ENCODE measurements around the gene LRRC56. TPM values are rescaled to one million over a fixed set of nuclear protein-coding genes. Genes with fewer than 3 reads are reported as not detected.

Gene LRRC56
- polyA plus RNA-seq, 1 experiment, result 0.86 TPM

DNA sequence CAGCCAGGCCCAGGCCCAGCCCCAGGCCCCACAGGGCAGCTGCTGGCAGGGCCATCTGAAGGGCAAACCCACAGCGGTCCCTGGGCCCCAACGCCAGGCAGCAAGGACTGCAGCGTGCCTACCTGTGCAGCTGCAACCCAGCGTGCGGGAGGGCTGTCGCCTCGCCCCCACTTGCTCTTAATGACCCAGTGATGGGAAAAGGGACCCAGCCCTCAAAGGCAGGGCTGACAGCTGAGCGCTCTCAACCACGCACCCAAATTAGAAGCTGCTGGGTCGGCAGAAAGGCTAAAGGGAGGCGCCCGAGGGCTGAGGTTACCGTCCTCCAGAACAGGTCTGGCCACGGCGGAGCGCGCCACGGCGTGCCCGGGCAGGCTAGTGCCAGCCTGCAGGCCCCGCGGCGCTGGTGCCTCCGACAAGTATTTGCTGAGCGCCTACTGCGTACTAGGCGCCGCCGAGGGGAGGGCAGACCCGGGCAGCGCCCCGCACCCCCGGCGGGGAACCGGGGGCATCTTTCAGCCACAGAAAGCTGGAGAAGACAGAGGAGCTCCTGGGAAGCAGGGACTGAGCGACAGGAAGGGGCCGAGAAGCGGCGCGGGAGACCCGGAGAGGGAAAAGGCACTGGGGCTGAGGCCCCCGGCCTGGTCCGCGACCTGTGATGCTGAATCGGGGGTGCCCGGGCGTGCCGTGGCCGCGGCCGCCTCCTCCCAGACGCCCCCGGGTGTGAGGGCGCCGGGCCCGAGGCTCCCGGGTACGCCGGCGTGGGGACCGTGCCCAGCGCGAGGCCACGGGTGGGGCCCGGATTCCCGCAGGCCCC is 2.7 kb upstream of the LRRC56 start:
- Histone ChIP-seq H3K4me3 (ENCODE audit: low read depth, low read length) (peak overlapping the region; percentile 73), H3K27ac (ENCODE audit: low read depth, low read length) (no peak overlapping the region), H3K27me3 (ENCODE audit: control insufficient read depth, insufficient read depth, low read length) (no peaks in the 10 kb centered on the region), H3K9me3 (ENCODE audit: control insufficient read depth, insufficient read depth, low read length) (no peaks in the 10 kb centered on the region; the same call in 1 of the 2 replicates)
- TF ChIP-seq, protein P1, sequence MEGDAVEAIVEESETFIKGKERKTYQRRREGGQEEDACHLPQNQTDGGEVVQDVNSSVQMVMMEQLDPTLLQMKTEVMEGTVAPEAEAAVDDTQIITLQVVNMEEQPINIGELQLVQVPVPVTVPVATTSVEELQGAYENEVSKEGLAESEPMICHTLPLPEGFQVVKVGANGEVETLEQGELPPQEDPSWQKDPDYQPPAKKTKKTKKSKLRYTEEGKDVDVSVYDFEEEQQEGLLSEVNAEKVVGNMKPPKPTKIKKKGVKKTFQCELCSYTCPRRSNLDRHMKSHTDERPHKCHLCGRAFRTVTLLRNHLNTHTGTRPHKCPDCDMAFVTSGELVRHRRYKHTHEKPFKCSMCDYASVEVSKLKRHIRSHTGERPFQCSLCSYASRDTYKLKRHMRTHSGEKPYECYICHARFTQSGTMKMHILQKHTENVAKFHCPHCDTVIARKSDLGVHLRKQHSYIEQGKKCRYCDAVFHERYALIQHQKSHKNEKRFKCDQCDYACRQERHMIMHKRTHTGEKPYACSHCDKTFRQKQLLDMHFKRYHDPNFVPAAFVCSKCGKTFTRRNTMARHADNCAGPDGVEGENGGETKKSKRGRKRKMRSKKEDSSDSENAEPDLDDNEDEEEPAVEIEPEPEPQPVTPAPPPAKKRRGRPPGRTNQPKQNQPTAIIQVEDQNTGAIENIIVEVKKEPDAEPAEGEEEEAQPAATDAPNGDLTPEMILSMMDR (IDR thresholded peaks at IDR 0.05; ENCODE audit: low read depth, low read length), result no peak
- no peak for DNase-seq (ENCODE audit: low read depth, low spot score)
- POLR2A ChIA-PET, result interaction anchor here (1.9 kb wide), 1 partner anchor 41 kb away, joined by 13 read pairs; the partner anchor contains the start of gene PHRF1
- CTCF ChIA-PET, result interaction anchor here (0.6 to 1.0 kb wide), 3 partner anchors 15 to 166 kb away, joined by 3 to 4 read pairs (median 3); no protein-coding TSS in a partner anchor

DNA sequence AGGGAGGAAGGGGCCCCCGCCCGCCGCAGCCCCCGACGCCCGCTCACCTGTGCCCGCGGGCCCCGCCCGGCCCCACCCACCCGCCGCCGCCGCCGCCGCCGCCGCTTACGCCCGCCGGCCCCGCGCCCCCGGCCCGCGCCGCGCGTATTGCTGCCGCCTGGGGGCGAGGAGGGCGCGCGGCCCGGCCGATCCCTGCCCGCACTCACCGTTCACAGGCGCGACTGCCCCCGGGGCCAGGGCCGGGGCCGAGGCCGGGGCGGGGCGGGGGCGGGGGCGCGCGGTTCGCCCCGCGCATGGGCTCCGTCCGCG is 2.2 kb upstream of the LRRC56 start:
- Histone ChIP-seq H3K9me3 (ENCODE audit: control insufficient read depth, insufficient read depth, low read length) (no peaks in the 10 kb centered on the region; the same call in 1 of the 2 replicates), H3K27ac (ENCODE audit: low read depth, low read length) (no peak overlapping the region), H3K27me3 (ENCODE audit: control insufficient read depth, insufficient read depth, low read length) (no peaks in the 10 kb centered on the region), H3K4me3 (ENCODE audit: low read depth, low read length) (peak overlapping the region; percentile 73)
- TF ChIP-seq, protein P1 (IDR thresholded peaks at IDR 0.05; ENCODE audit: low read depth, low read length), result no peak
- CTCF ChIA-PET, result interaction anchor here (0.9 to 1.0 kb wide), 2 partner anchors 16 to 87 kb away, joined by 3 to 4 read pairs; no protein-coding TSS in a partner anchor
- no peak for DNase-seq (ENCODE audit: low read depth, low spot score)
- POLR2A ChIA-PET, result interaction anchor here (1.0 to 1.9 kb wide), 2 partner anchors 41 to 328 kb away, joined by 3 to 13 read pairs; partner anchors contain the start of genes BET1L, PHRF1 and RIC8A

DNA sequence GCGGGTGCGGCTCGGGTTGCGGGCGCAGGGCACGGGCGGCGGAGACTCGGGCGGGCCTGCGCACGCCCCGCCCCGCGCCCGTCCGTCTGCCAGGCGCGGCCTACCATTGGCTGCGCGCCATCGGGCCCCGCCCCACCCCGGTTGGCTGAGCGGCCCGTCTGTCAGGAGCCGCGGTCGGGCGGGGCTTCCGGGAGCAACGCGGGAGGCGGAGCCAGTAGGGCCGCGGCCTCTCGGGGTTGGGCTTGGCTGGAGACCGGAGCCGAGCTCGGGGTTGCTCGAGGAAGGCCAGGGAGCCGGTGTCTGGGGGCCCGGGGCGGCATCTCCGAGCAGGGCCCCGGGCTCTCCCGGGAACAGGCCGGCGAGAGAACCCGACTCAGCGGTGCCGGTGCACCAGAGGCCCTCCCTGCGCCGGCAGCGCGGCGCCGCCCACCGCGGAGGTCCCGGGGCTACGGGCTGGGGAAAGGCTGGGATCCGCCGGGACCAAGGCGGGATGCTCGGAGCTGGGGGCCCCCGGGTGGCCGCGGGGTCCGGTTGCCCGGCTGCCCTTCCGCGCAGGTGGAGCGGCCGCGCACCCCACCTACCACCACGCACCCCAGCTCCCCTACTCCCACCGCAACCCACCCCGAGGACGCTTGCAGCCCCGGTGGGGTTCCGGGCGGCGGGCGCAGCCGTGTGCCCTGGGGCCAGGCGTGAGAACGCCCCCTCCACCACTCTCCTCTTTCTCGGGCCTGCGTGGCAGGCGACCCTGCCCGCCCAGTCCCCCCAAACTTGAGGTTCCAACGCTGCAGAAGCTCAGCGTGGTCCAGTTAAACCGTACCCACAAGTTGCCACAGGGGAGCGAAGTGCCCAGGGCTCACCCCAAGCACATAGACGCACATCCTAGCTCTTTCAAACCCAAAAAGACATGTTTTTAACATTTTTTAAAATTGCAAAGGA is 1.5 kb upstream of the LRRC56 start, which contains the start of gene HRAS:
TSS of gene HRAS (minus strand) at position 58 of the 936 bp plus-strand sequence.
- ChIA-PET POLR2A (interaction anchor here (0.6 to 1.9 kb wide), 4 partner anchors 40 to 328 kb away, joined by 3 to 13 read pairs (median 4); partner anchors contain the start of genes BET1L, PHRF1 and RIC8A), CTCF (interaction anchor here (0.7 kb wide), 1 partner anchor 21 kb away, joined by 3 read pairs; no protein-coding TSS in a partner anchor)
- peak; percentile 78 for DNase-seq (ENCODE audit: low read depth, low spot score)
- peak within 1 kb of the TSS; percentile 73 for H3K4me3 ChIP-seq (ENCODE audit: low read depth, low read length)
- no peaks in the 10 kb centered on the region; the same call in 1 of the 2 replicates for H3K9me3 ChIP-seq (ENCODE audit: control insufficient read depth, insufficient read depth, low read length)
- H3K27me3 ChIP-seq (ENCODE audit: control insufficient read depth, insufficient read depth, low read length), result no peaks in the 10 kb centered on the region
- TF ChIP-seq, protein P1 (IDR thresholded peaks at IDR 0.05; ENCODE audit: low read depth, low read length), result no peak
- H3K27ac ChIP-seq (ENCODE audit: low read depth, low read length), result no peak within 1 kb of the TSS

DNA sequence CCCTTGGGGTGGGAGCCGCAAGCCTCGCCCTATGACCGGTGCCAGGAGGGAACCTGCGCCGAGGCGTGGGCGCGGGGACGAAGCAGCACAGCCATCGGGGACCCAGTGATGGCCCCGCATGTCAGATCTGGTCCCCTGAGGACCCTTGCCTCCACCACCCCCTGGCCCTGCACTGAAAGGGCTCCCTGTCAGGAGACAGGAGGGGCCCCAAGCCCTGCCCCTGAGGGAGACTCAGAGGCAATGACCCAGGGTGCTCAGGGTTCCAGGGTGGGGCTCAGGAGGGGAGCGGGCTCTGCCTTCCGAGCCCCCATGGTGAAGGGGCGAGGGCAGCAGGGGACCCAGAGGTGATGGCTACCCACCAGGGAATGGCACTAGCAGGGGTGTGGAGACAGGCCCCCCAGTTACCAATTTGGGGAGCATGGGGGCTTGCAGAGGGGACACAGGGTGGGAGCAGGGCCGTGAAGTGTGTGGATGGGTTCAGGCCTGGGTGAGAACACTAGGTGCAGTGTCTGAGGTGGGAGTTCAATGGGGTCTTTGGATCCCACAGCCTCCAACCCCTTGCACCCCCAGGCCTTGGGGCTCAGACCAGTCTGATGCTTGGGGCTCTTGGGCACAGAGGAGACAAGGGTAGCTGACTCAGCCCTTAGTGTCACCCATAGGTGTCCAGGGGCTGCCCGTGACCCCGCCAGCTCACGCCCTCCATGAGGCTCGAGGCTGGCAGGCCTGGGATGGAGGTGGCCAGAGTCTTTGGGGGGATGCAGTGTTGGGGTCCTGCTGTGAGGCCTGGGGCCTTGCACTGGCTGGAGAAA is 499 bp downstream of the LRRC56 start:
- ChIA-PET POLR2A (interaction anchor here (0.5 to 0.7 kb wide), 2 partner anchors 169 to 216 kb away, joined by 3 read pairs; no protein-coding TSS in a partner anchor), CTCF (no interaction called here)
- DNase-seq (ENCODE audit: low read depth, low spot score), result no peak
- Histone ChIP-seq H3K4me3 (ENCODE audit: low read depth, low read length) (peak overlapping the region; percentile 61), H3K27ac (ENCODE audit: low read depth, low read length) (peak overlapping the region; percentile 21), H3K9me3 (ENCODE audit: control insufficient read depth, insufficient read depth, low read length) (no peaks in the 10 kb centered on the region; the same call in 1 of the 2 replicates), H3K27me3 (ENCODE audit: control insufficient read depth, insufficient read depth, low read length) (no peaks in the 10 kb centered on the region)
- TF ChIP-seq, protein P1 (IDR thresholded peaks at IDR 0.05; ENCODE audit: low read depth, low read length), result no peak
